HG02938 (cell line): ENCODE data around the gene VSTM2B.
"Not testable (repeated sequence)": the region's sequence is repeated elsewhere in the genome, so short reads cannot be mapped to it uniquely, and the experiment has no call there.

Source experiments
- ATAC-seq: cut with Tn5 transposase; IDR thresholded peaks from one replicate; pipeline ENCODE4 v1.9.1; 2021; ENCODE audit warnings: mild to moderate bottlenecking, moderate library complexity; ENCODE audit not compliant: unreplicated experiment

VSTM2B gene

DNA sequence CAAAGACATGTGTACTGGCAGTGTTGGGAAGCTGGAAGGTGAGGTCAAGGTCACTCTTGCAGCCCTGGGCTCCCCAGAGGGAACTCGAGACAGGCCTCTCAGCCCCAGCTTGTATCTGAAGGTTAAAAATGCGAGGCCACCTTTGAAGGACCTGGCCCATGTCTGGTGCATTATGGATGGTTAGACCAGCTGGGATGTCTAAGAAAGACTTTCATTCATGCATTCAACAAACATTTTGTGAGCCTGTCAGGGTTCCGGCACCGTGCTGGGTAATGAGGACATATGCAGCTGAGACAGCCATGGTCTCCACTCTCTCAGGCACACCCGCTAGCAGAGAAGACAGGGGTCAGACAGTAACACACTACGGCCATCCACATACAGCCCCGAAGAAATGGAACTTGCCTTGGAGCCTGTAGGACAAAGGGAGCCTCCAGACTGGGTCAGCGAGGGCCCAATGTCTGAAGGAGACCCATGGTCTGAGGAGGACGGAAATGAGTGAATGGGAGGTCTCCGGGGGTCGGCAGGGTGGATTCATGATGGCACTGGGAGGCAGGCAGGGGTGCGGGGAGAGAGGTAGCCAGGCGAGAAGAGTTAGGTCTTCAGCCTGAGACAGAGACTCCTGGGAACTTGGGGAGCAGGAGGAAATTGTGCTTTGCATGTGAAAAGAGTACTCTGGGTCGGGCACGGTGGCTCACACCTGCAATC is 19.0 kb downstream of the VSTM2B start:
- no peak for ATAC-seq

GRCh38 chr19:29545447-29545846 is 19.7 kb downstream of the VSTM2B start:
- ATAC-seq: not testable (repeated sequence)

DNA sequence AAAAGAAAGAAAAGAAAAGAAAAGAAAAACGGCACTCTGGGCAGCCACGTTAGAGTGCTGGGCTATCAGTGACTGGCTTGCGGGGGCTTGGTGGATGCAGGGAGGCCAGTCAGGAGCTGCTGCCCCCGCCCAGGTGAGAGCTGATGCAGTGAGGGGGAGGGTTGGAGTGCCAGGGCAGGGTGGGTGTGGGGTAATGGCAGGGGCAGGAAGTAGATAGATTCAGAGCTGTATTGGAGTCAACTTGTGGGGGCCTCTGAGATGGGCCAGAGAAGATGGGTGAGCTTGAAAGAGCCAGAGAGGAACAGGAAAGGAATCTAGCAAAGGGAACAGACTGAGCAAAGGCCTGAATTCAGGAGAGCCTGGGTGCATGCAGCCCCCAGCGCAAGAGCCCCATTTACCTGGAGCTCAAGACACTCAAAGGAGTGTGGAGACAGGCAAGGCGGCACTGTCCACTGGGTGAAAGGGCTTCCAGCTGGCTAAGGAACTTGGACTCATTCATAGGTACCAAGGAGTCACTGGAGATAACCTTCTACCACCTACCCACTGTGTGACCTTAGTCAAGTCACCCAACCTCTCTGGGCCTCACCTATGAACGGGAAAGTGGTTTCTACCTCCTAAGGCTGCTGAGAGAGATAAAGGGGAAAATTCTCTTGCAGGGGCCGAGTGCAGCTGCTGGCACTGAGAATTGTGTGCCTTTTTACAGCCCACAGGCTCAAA is 20.2 kb downstream of the VSTM2B start:
- no peak for ATAC-seq

GRCh38 chr19:29546583-29547190 is 20.9 kb downstream of the VSTM2B start:
- no peak for ATAC-seq

- ATAC-seq: no peak
Measured at GRCh38 chr19:29547361-29547960, 21.7 kb downstream of the VSTM2B start.

- no peak for ATAC-seq
Measured at GRCh38 chr19:29547981-29548380, 22.2 kb downstream of the VSTM2B start.

DNA sequence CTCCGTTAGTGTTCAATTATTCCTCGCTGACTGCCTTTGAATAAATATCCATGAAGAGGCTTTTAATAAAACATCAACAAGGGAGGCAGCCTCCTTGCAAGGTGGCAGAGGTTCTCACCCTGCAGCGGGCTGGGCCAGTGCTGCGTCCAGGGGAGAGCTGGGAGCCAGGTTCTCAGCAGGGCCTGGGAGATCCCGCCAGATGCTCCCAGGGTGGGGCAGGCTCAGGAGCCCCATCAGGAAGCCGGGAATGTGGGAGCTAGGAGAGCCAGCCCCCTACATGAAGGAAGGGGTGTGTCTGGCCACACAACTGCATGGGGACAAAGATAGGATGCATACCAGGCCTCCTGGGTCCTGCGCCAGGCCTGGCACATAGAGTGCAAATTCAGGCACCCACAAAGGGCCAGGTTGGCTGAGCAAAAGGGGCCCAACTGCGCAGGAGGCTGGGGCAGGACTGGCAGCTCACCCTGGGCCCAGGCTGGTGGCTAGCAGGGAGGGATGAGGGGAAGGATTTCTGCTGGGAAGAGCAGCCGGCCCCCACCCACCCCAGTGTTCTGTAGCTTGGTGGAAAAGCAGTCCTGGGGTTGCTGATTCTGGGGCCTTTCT is 22.8 kb downstream of the VSTM2B start:
- ATAC-seq: no peak

GRCh38 chr19:29549105-29550070 is 23.6 kb downstream of the VSTM2B start:
- no peak for ATAC-seq

DNA sequence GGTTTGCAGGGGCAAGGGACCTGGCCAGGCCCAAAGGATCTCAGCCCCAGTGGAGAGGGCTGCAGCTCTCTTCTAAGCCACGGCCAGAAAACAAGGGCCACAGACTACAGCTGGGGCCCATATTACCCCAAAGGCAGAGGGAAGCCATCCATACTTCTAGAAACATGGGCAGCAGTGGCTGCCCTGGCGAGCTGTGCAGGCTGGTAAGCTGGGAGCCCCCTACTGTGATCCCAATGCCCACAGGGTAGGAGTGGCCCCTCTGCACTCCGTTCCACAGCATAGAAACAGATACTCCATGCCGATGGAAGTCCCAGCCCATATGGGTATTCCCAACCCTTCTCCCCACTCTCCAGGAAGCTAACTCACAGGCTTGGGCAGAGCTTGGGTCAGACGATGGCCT is 25.1 kb downstream of the VSTM2B start:
- no peak for ATAC-seq

DNA sequence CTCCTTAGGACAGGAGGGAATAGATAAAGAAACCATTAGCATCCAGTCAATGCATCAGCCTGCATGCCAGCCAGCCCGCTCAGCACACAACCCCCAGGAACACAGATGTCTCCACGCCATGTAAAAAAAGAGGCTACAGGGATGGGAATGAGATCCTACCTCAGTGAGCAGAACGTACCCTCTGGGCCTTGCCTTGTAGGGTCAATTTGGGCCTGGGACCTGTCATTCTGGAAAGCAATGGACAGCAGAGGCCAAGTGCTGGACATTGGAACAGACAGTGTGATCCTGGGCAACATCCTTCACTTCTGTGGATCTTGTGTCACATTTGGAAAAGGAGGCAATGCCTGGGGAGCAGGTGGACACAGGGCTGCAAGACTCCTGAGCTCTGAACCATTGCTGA is 26.0 kb downstream of the VSTM2B start:
- ATAC-seq: no peak

DNA sequence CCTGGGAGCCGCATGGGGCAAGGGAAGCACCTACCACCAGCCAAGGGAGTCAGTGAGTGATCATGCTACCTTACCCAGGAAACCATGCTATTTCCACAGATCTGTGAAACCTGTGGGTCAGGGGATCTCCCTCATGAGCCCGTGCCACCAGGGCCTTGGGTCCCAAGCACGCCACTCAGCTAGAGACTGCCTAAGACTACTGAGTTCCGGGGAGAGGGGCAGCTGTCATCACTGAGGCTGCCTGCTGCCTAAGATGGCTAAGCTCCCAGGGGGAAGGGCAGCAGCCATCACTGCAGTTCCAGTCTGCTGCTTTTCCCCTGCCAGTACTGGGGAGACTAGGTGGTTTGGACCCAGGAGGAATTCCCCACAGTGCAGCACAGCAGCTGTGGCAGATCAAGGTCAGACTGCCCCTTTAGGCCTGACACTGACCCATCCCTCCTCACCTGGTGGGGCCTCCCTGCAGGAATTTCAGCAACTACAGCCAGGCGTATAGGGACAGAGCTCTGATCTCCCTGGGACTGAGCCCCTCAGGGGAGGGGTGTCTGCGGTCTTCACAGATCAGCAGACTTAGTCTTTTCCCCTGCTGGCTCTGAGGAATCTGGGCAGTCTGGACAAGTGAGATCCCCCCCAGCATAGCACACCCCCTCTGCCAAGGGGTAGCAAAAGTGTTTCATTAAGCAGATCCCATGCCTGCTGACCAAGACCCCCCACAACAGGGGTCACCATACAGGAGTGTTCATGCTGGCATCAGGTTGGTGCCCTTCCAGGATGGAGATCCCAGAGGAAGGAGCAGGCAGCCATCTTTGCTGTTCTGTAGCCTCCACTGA is 26.9 kb downstream of the VSTM2B start:
- no peak for ATAC-seq

DNA sequence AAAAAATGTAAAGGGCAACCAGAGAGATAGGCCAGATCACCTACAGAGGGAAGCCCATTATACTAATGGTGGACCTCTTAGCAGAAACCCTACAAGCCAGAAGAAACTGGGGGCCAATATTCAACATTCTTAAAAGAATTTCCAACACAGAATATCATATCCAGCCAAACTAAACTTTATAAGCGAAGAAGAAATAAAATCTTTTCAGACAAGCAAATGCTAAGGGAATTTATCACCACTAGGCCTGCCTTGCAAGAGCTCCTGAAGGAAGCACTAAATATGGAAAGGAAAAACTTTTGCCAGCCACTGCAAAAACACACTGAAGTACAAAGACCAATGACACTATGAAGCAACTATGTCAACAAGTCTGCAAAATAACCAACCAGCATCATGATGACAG is 28.4 kb downstream of the VSTM2B start:
- no peak for ATAC-seq

DNA sequence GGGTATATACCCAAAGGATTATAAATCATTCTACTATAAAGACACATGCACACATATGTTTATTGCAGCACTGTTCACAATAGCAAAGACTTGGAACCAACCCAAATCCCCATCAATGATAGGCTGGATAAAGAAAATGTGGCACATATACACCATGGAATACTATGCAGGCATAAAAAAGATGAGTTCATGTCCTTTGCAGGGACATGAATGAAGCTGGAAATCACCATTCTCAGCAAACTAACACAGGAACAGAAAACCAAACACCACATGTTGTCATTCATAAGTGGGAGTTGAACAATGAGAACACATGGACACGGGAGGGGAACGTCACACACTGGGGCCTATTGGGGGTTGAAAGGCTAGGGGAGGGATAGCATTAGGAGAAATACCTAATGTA is 33.3 kb downstream of the VSTM2B start:
- not testable (repeated sequence) for ATAC-seq

DNA sequence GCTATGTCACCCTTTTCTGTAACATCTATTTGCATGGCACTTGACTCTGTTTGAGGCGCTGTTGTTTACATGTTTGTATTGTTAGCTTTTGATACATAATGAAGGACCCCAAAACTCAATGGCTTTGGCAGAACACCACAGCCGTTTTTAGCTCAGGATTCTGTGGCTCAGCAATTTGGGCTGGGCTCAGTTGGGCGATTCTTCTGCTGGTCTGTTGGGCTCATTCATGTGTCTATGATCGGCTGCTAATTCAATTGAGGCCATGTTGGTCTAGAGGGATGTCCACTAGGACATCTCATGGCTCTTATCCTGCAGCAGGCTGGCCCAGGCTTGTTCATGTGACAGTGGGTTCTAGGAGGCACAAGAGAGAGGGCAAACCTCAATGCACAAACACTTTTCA is 33.9 kb downstream of the VSTM2B start:
- no peak for ATAC-seq

DNA sequence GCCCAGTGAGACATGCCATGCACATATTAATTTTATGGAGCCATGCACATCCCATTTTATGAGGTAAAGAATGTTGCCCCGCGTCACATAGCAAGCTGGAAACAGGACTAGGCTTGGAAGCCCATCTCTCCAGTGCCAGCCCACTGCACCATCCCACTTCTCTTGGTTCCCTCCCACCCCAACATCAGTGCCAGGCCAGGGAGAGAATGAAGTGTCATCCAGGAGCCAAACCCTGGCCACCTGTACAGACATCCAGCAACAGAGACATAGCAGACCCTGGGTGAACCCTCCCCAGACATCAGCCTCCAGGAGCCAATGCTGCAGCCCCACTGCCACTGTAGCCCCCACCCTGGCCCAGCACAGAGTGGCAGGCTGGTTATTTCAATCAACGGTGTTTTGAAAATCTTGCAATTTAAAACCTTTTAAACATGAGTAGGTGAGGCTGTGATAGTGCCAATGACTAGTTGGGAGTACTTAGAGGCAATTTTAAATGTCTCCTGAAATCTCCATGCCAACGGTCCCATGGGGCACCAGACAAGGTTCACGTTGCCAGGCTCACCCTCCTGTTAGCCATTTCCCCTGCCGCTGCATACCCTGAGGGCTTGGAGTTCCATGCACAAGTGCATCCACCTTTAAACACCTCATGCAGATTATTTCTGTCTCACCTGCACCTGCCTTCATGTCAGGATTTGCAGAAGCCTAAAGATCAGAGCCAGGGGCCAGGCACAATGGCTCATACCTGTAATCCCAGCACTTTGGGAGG is 34.7 kb downstream of the VSTM2B start:
- ATAC-seq: no peak

DNA sequence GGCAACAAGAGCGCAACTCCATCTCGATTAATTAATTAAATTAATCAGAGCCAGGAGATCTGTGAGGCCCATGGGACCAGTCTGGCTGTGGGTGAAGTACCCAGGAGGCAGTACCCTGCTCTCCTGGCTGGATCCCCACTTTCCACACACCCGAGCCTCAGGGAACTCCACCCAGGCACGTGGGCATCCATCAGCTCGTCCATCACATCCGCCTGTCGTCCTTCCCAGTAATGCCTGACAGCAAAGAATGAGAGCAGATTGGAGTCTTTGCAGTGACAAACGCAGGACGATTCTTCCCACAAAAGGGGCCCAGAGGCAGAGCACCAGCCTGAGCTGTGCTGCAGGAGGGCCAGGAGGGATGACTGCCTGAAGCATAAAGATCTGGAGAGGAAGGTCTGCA is 35.8 kb downstream of the VSTM2B start:
- ATAC-seq: no peak

- no peak for ATAC-seq
Measured at GRCh38 chr19:29562299-29563297, 36.8 kb downstream of the VSTM2B start.
